H9 (cell line): ENCODE data around the gene ZHX3. TPM values are rescaled to one million over a fixed set of nuclear protein-coding genes. Genes with fewer than 3 reads are reported as not detected.

ENCODE experiments used
- DNase-seq: peaks from one replicate; pipeline ENCODE4 v3.0.0-alpha.2; 2017
- H2AFZ ChIP-seq: one replicate; pipeline ENCODE4 v1.6.1; 2013; ENCODE audit warnings: mild to moderate bottlenecking, low read length, control low read depth, moderate library complexity
- H2AK5ac ChIP-seq: 2 replicates; pipeline ENCODE4 v1.6.1; 2013; ENCODE audit warnings: low read length, control low read depth, mixed read lengths; ENCODE audit not compliant: insufficient read length
- H2BK120ac ChIP-seq: one replicate; pipeline ENCODE4 v1.6.1; 2013; ENCODE audit warnings: low read depth, mild to moderate bottlenecking, low read length, control low read depth, inconsistent platforms; ENCODE audit not compliant: poor library complexity, severe bottlenecking
- H2BK12ac ChIP-seq: 2 replicates; pipeline ENCODE4 v1.6.1; 2013; ENCODE audit warnings: low read length, control low read depth, mixed read lengths, low read depth; ENCODE audit not compliant: insufficient read length
- H2BK15ac ChIP-seq: 2 replicates; pipeline ENCODE4 v1.6.1; 2013; ENCODE audit warnings: low read depth, low read length, control low read depth
- H2BK20ac ChIP-seq: one replicate; pipeline ENCODE4 v1.6.1; 2013; ENCODE audit warnings: low read depth, mild to moderate bottlenecking, low read length, control low read depth, inconsistent platforms; ENCODE audit not compliant: poor library complexity, severe bottlenecking
- H2BK5ac ChIP-seq: 2 replicates; pipeline ENCODE4 v1.6.1; 2013; ENCODE audit warnings: low read length, control low read depth, mixed read lengths; ENCODE audit not compliant: insufficient read length
- H3K14ac ChIP-seq: 2 replicates; pipeline ENCODE4 v1.6.1; 2013; ENCODE audit warnings: low read length, control low read depth; ENCODE audit not compliant: insufficient read depth
- H3K18ac ChIP-seq: 2 replicates; pipeline ENCODE4 v1.6.1; 2013; ENCODE audit warnings: low read depth, mild to moderate bottlenecking, mixed read lengths, low read length, control low read depth; ENCODE audit not compliant: insufficient read length
- H3K23ac ChIP-seq: 2 replicates; pipeline ENCODE4 v1.6.1; 2013; ENCODE audit warnings: low read length, control low read depth, mixed read lengths, low read depth; ENCODE audit not compliant: insufficient read length
- H3K23me2 ChIP-seq: 2 replicates; pipeline ENCODE4 v1.6.1; 2013; ENCODE audit warnings: low read depth, mild to moderate bottlenecking, mixed read lengths, low read length, control low read depth; ENCODE audit not compliant: insufficient read length, poor library complexity, severe bottlenecking
- H3K27ac ChIP-seq: 2 replicates; pipeline ENCODE4 v1.5.1; 2013; ENCODE audit warnings: low read length, control low read depth, mixed read lengths, low read depth; ENCODE audit not compliant: insufficient read length
- H3K27me3 ChIP-seq: 2 replicates; pipeline ENCODE4 v1.6.1; 2013; ENCODE audit warnings: low read length, control low read depth, inconsistent platforms; ENCODE audit not compliant: insufficient read depth
- H3K4ac ChIP-seq: 2 replicates; pipeline ENCODE4 v1.6.1; 2013; ENCODE audit warnings: low read depth, mild to moderate bottlenecking, control low read depth, inconsistent platforms, low read length, moderate library complexity
- H3K4me1 ChIP-seq: 2 replicates; pipeline ENCODE4 v1.6.1; 2013; ENCODE audit warnings: low read length, control low read depth, inconsistent platforms; ENCODE audit not compliant: insufficient read depth
- H3K4me2 ChIP-seq: 2 replicates; pipeline ENCODE4 v1.6.1; 2013; ENCODE audit warnings: low read length, control low read depth, mixed read lengths; ENCODE audit not compliant: insufficient read length, insufficient read depth
- H3K56ac ChIP-seq: 2 replicates; pipeline ENCODE4 v1.6.1; 2013; ENCODE audit warnings: low read depth, mild to moderate bottlenecking, mixed read lengths, low read length, control low read depth; ENCODE audit not compliant: insufficient read length
- H3K79me1 ChIP-seq: 2 replicates; pipeline ENCODE4 v1.6.1; 2013; ENCODE audit warnings: low read depth, mild to moderate bottlenecking, moderate library complexity, low read length, control low read depth, inconsistent platforms; ENCODE audit not compliant: insufficient read depth, poor library complexity, severe bottlenecking
- H3K79me2 ChIP-seq: 2 replicates; pipeline ENCODE4 v1.6.1; 2013; ENCODE audit warnings: low read length, control low read depth, inconsistent platforms; ENCODE audit not compliant: insufficient read depth
- H3K9ac ChIP-seq: 2 replicates; pipeline ENCODE4 v1.6.1; 2013; ENCODE audit warnings: low read length, control low read depth, mixed read lengths; ENCODE audit not compliant: insufficient read length; ENCODE audit errors: extremely low read depth
- H3K9me3 ChIP-seq: one replicate; pipeline ENCODE4 v1.6.1; 2013; ENCODE audit warnings: low read depth, low read length, inconsistent platforms; ENCODE audit not compliant: control insufficient read depth
- H3T11ph ChIP-seq: one replicate; pipeline ENCODE4 v1.6.1; 2013; ENCODE audit warnings: mild to moderate bottlenecking, low read length, control low read depth, inconsistent platforms
- H4K20me1 ChIP-seq: one replicate; pipeline ENCODE4 v1.6.1; 2013; ENCODE audit not compliant: control insufficient read depth, insufficient read length, insufficient read depth
- H4K5ac ChIP-seq: 2 replicates; pipeline ENCODE4 v1.6.1; 2013; ENCODE audit warnings: low read depth, mild to moderate bottlenecking, mixed read lengths, low read length, control low read depth; ENCODE audit not compliant: insufficient read length
- H4K8ac ChIP-seq: replicated peaks from 2 replicates; pipeline ENCODE4 v1.6.1; 2013; ENCODE audit warnings: low read length, control low read depth, mixed read lengths, low read depth; ENCODE audit not compliant: insufficient read length
- H4K91ac ChIP-seq: 2 replicates; pipeline ENCODE4 v1.6.1; 2013; ENCODE audit warnings: low read depth, mild to moderate bottlenecking, moderate library complexity, mixed read lengths, low read length, control low read depth; ENCODE audit not compliant: insufficient read length
- H3K27ac Mint-ChIP-seq, 3 experiments: 2 replicates in 2 of 3; 3 replicates in 1 of 3; pipeline ENCODE4 v1.8.0; 2020 to 2021; ENCODE audit warnings: mixed read lengths in 3 of 3, mild to moderate bottlenecking in 1 of 3, moderate library complexity in 1 of 3
- H3K27me3 Mint-ChIP-seq: 2 replicates; pipeline ENCODE4 v1.8.0; 2021; ENCODE audit warnings: low read depth, mild to moderate bottlenecking, moderate library complexity, mixed read lengths
- H3K36me3 Mint-ChIP-seq, 3 experiments: 2 replicates in 2 of 3; 3 replicates in 1 of 3; pipeline ENCODE4 v1.8.0; 2020 to 2021; ENCODE audit warnings: low read depth in 3 of 3, mixed read lengths in 3 of 3; ENCODE audit not compliant: insufficient read depth in 1 of 3
- H3K4me1 Mint-ChIP-seq, 2 experiments: 2 replicates each; pipeline ENCODE4 v1.8.0; 2020; ENCODE audit warnings: mixed read lengths in 2 of 2
- H3K4me3 Mint-ChIP-seq, 2 experiments: 2 replicates in 1 of 2; 3 replicates in 1 of 2; pipeline ENCODE4 v1.8.0; 2020 to 2021; ENCODE audit warnings: mild to moderate bottlenecking in 2 of 2, mixed read lengths in 2 of 2, moderate library complexity in 1 of 2
- H3K9me3 Mint-ChIP-seq, 2 experiments: 2 replicates in 1 of 2; 3 replicates in 1 of 2; pipeline ENCODE4 v1.8.0; 2020; ENCODE audit warnings: mild to moderate bottlenecking in 2 of 2, mixed read lengths in 2 of 2, moderate library complexity in 1 of 2
- CTCF ChIP-seq: fragments of 200-600 bp; sonication (generic); conservative IDR thresholded peaks from 3 replicates; pipeline ENCODE4 v1.8.0; 2021; ENCODE audit warnings: antibody characterized with exemption, mild to moderate bottlenecking
- WGBS: extraction: QIAGEN DNeasy Blood & Tissue Kit; methylation state at CpG from one replicate; pipeline ENCODE4 v1.1.7; 2013; ENCODE audit warnings: missing lambda C conversion rate, low lambda C conversion rate, mixed read lengths; ENCODE audit not compliant: insufficient read length; ENCODE audit errors: extremely low coverage; 5-methylcytosine and 5-hydroxymethylcytosine counted together
- total RNA-seq: library from RNA; stranded (reverse); gene quantifications from 2 replicates; pipeline ENCODE4 v1.2.1, GENCODE V29; 2021

ZHX3 gene
- total RNA-seq, 1 experiment from 2014 or later: 4.4 TPM

GRCh38 chr20:41350408-41350962 is 33.0 kb upstream of the ZHX3 start:
- H2BK20ac ChIP-seq: no peak overlapping the region
- H3K23me2 ChIP-seq: no peaks in the 10 kb centered on the region
- Mint-ChIP-seq H3K27me3 (no peaks in the 10 kb centered on the region), H3K4me1 (peaks cover 5% of the 10 kb centered on the region in 2 experiments; a peak in 3 of 4 replicates), H3K36me3 (no peaks in the 10 kb centered on the region; a peak in 1 of 7 replicates), H3K4me3 (no peak overlapping the region), H3K27ac (no peak overlapping the region), H3K9me3 (no peaks in the 10 kb centered on the region; a peak in 1 of 5 replicates)
- no peak overlapping the region for H3K4ac ChIP-seq
- H4K20me1 ChIP-seq: no peaks in the 10 kb centered on the region
- H3K79me2 ChIP-seq: no peaks in the 10 kb centered on the region
- H2AK5ac ChIP-seq: no peak overlapping the region
- H3T11ph ChIP-seq: no peak overlapping the region
- H2BK12ac ChIP-seq: no peak overlapping the region
- H3K18ac ChIP-seq: no peak overlapping the region
- no peak overlapping the region for H2BK5ac ChIP-seq
- no peak overlapping the region for H3K27ac ChIP-seq
- no peak for DNase-seq
- H3K27me3 ChIP-seq: no peaks in the 10 kb centered on the region
- no peak overlapping the region for H3K9ac ChIP-seq
- no peak overlapping the region for H4K8ac ChIP-seq
- H3K56ac ChIP-seq: no peak overlapping the region
- no peak overlapping the region for H3K14ac ChIP-seq
- no peak for TF ChIP-seq CTCF
- H3K4me1 ChIP-seq: no peaks in the 10 kb centered on the region
- no peak overlapping the region for H2AFZ ChIP-seq
- no peak overlapping the region for H2BK120ac ChIP-seq
- no peaks in the 10 kb centered on the region for H3K9me3 ChIP-seq
- no CpG with 5 or more reads among the region's 7 CpGs for WGBS
- no peak overlapping the region for H4K5ac ChIP-seq
- no peaks in the 10 kb centered on the region for H3K79me1 ChIP-seq
- H3K4me2 ChIP-seq: no peak overlapping the region
- no peak overlapping the region for H2BK15ac ChIP-seq
- no peak overlapping the region for H3K23ac ChIP-seq
- H4K91ac ChIP-seq: no peak overlapping the region
